H1 (cell line): ENCODE measurements around the gene SCN8A. TPM values are rescaled to one million over a fixed set of nuclear protein-coding genes. Genes with fewer than 3 reads are reported as not detected.

Experiments used
- CTCF ChIA-PET: fragments of 300-600 bp; sonication (Branson Sonifier 250); formaldehyde crosslinking; loops from one replicate; lab custom pipeline; 2021; ENCODE audit not compliant: partially characterized antibody; lab: Charles Lee
- POLR2A ChIA-PET: fragments of 300-600 bp; sonication (Branson Sonifier 250); formaldehyde crosslinking; loops from one replicate; lab custom pipeline; 2021; ENCODE audit warnings: inconsistent platforms; ENCODE audit not compliant: partially characterized antibody; lab: Charles Lee
- DNase-seq, 2 experiments: peaks; one replicate each; pipeline versions ENCODE4 v3.0.0 to v3.0.0-alpha.2; 2010 to 2022; ENCODE audit warnings: low spot score in 2 of 2, low read depth in 1 of 2, mixed read lengths in 1 of 2
- FAIRE-seq: peaks from 2 replicates; lab custom pipeline; 2011; peaks lifted over from hg19 to GRCh38; lab: Jason Lieb, UNC
- H2AFZ ChIP-seq: 2 replicates; pipeline ENCODE4 v1.8.1; 2012; ENCODE audit warnings: low read length, inconsistent platforms
- H2AK5ac ChIP-seq: 2 replicates; pipeline ENCODE4 v1.6.1; 2013; ENCODE audit warnings: low read depth, low read length
- H2BK120ac ChIP-seq: replicated peaks from 2 replicates; pipeline ENCODE3; 2013; ENCODE audit warnings: low read depth, low read length, inconsistent platforms
- H2BK12ac ChIP-seq: 2 replicates; pipeline ENCODE4 v1.6.1; 2013; ENCODE audit warnings: low read depth, low read length
- H2BK15ac ChIP-seq: 2 replicates; pipeline ENCODE4 v1.6.1; 2013; ENCODE audit warnings: low read length
- H2BK20ac ChIP-seq: 2 replicates; pipeline ENCODE4 v1.6.1; 2013; ENCODE audit warnings: low read length
- H2BK5ac ChIP-seq: 2 replicates; pipeline ENCODE4 v1.6.1; 2013; ENCODE audit warnings: low read depth, low read length
- H3K14ac ChIP-seq: 2 replicates; pipeline ENCODE4 v1.6.1; 2013; ENCODE audit warnings: inconsistent platforms; ENCODE audit not compliant: insufficient read length
- H3K18ac ChIP-seq: 2 replicates; pipeline ENCODE4 v1.6.1; 2013; ENCODE audit warnings: low read length; ENCODE audit errors: extremely low read depth
- H3K23ac ChIP-seq: 2 replicates; pipeline ENCODE4 v1.6.1; 2013; ENCODE audit warnings: inconsistent platforms; ENCODE audit not compliant: insufficient read length
- H3K23me2 ChIP-seq: 2 replicates; pipeline ENCODE4 v1.6.1; 2013; ENCODE audit warnings: low read depth, low read length
- H3K27ac ChIP-seq: 2 replicates; pipeline ENCODE4 v1.6.1; 2011; ENCODE audit warnings: low read depth, low read length, inconsistent platforms
- H3K27me3 ChIP-seq, 4 experiments: replicated peaks in 1 of 4; 1 replicate in 1 of 4; 2 replicates in 3 of 4; pipeline versions ENCODE4 v1.6.1 to v1.8.1; 2011 to 2013; ENCODE audit warnings: low read length in 3 of 4, mild to moderate bottlenecking in 3 of 4, inconsistent platforms in 2 of 4, mixed read lengths in 2 of 4, moderate library complexity in 1 of 4; ENCODE audit not compliant: control insufficient read depth in 3 of 4, insufficient read depth in 3 of 4; ENCODE audit errors: extremely low read depth in 1 of 4
- H3K36me3 ChIP-seq, 4 experiments: 2 replicates each; pipeline versions ENCODE4 v1.6.1 to v1.8.1; 2011 to 2013; ENCODE audit warnings: mild to moderate bottlenecking in 4 of 4, low read length in 3 of 4, moderate library complexity in 2 of 4, control low read depth in 1 of 4, inconsistent platforms in 1 of 4; ENCODE audit not compliant: insufficient read depth in 4 of 4, control insufficient read depth in 2 of 4
- H3K4ac ChIP-seq: replicated peaks from 2 replicates; pipeline ENCODE3; 2013; ENCODE audit warnings: low read length, low read depth, mixed read lengths, inconsistent platforms; ENCODE audit not compliant: insufficient read length
- H3K4me1 ChIP-seq, 4 experiments: replicated peaks in 1 of 4; 1 replicate in 1 of 4; 2 replicates in 3 of 4; pipeline versions ENCODE4 v1.6.1 to v1.8.1; 2011 to 2013; ENCODE audit warnings: low read length in 3 of 4, inconsistent platforms in 2 of 4, mixed read lengths in 1 of 4; ENCODE audit not compliant: insufficient read depth in 4 of 4, control insufficient read depth in 3 of 4
- H3K4me2 ChIP-seq, 2 experiments: 2 replicates each; pipeline versions ENCODE4 v1.6.1 to v1.8.1; 2011 to 2013; ENCODE audit warnings: low read depth in 2 of 2, low read length in 2 of 2, control low read depth in 1 of 2, inconsistent platforms in 1 of 2, mild to moderate bottlenecking in 1 of 2; ENCODE audit not compliant: insufficient read depth in 1 of 2
- H3K4me3 ChIP-seq, 4 experiments: fragments of 200-600, 300-600 bp in 1 of 4; sonication (generic), shearing (Covaris generic), sonication (Bioruptor Twin) in 1 of 4; 2 replicates each; pipeline versions ENCODE4 v1.5.1 to v1.8.1; 2011 to 2016; ENCODE audit warnings: low read length in 4 of 4, low read depth in 3 of 4, control low read depth in 2 of 4, inconsistent platforms in 2 of 4, mild to moderate bottlenecking in 2 of 4, mixed read lengths in 1 of 4, moderate library complexity in 1 of 4; ENCODE audit not compliant: insufficient read depth in 2 of 4; ENCODE audit errors: extremely low read depth in 1 of 4
- H3K56ac ChIP-seq: replicated peaks from 2 replicates; pipeline ENCODE3; 2013; ENCODE audit warnings: low read depth, mild to moderate bottlenecking, mixed read lengths, low read length, inconsistent platforms; ENCODE audit not compliant: insufficient read length
- H3K79me1 ChIP-seq: 2 replicates; pipeline ENCODE4 v1.6.1; 2013; ENCODE audit warnings: low read depth, low read length, control low read depth
- H3K79me2 ChIP-seq, 2 experiments: 2 replicates each; pipeline versions ENCODE4 v1.6.1 to v1.8.1; 2012 to 2013; ENCODE audit warnings: low read length in 2 of 2, mild to moderate bottlenecking in 2 of 2, inconsistent platforms in 1 of 2; ENCODE audit not compliant: insufficient read depth in 2 of 2, control insufficient read depth in 1 of 2
- H3K9ac ChIP-seq, 4 experiments: replicated peaks in 1 of 4; 1 replicate in 1 of 4; 2 replicates in 3 of 4; pipeline versions ENCODE4 v1.6.1 to v1.8.1; 2011 to 2013; ENCODE audit warnings: low read depth in 3 of 4, low read length in 3 of 4, control low read depth in 2 of 4, mild to moderate bottlenecking in 2 of 4, moderate library complexity in 2 of 4, inconsistent platforms in 1 of 4; ENCODE audit errors: extremely low read depth in 1 of 4
- H3K9me3 ChIP-seq, 2 experiments: 2 replicates each; pipeline versions ENCODE4 v1.6.1 to v1.8.1; 2012 to 2013; ENCODE audit warnings: mild to moderate bottlenecking in 2 of 2, moderate library complexity in 2 of 2, control low read depth in 1 of 2, inconsistent platforms in 1 of 2, low read depth in 1 of 2, low read length in 1 of 2, mixed read lengths in 1 of 2; ENCODE audit not compliant: insufficient read depth in 2 of 2
- H4K20me1 ChIP-seq, 2 experiments: replicated peaks in 1 of 2; 2 replicates each; pipeline versions ENCODE3 to v1.8.1; 2011 to 2013; ENCODE audit warnings: inconsistent platforms in 2 of 2, low read length in 2 of 2, mild to moderate bottlenecking in 1 of 2; ENCODE audit not compliant: insufficient read depth in 2 of 2, control insufficient read depth in 1 of 2
- H4K5ac ChIP-seq: 2 replicates; pipeline ENCODE4 v1.6.1; 2013; ENCODE audit warnings: low read length, low read depth, mixed read lengths, inconsistent platforms; ENCODE audit not compliant: insufficient read length
- H4K8ac ChIP-seq: 2 replicates; pipeline ENCODE4 v1.8.0; 2013; ENCODE audit warnings: mild to moderate bottlenecking, moderate library complexity, low read length, inconsistent platforms; ENCODE audit not compliant: insufficient read depth; ENCODE audit errors: extremely low read depth
- H4K91ac ChIP-seq: replicated peaks from 2 replicates; pipeline ENCODE3; 2013; ENCODE audit warnings: low read length, mixed read lengths, inconsistent platforms; ENCODE audit not compliant: insufficient read length
- CEBPB ChIP-seq: IDR thresholded peaks from 2 replicates; pipeline ENCODE4 v1.6.1; 2012; ENCODE audit warnings: low read depth, low read length
- CTBP2 ChIP-seq: IDR thresholded peaks from 2 replicates; pipeline ENCODE4 v1.7.0; 2011; ENCODE audit warnings: borderline replicate concordance, mild to moderate bottlenecking, moderate library complexity, mixed read lengths, low read length; ENCODE audit not compliant: insufficient read depth, insufficient read length
- EZH2 ChIP-seq: fragments of 200-600 bp; sonication (generic); IDR thresholded peaks from 2 replicates; pipeline ENCODE4 v1.7.1; 2012; ENCODE audit warnings: low read depth, mild to moderate bottlenecking, moderate library complexity, low read length, inconsistent platforms; ENCODE audit not compliant: severe bottlenecking
- MAFK ChIP-seq: IDR thresholded peaks from 2 replicates; pipeline ENCODE4 v1.6.1; 2012; ENCODE audit warnings: low read depth, mild to moderate bottlenecking, improper control_type of control experiment, low read length
- NANOG ChIP-seq: IDR thresholded peaks from 2 replicates; pipeline ENCODE4 v1.6.1; 2011; ENCODE audit warnings: low read length, low read depth, mild to moderate bottlenecking, inconsistent platforms; ENCODE audit not compliant: insufficient read depth, poor library complexity, severe bottlenecking
- NRF1 ChIP-seq: IDR thresholded peaks from 2 replicates; pipeline ENCODE4 v1.6.1; 2011; ENCODE audit warnings: mild to moderate bottlenecking, low read depth, low read length, improper control_type of control experiment
- POLR2A ChIP-seq, 2 experiments: IDR thresholded peaks; 1 replicate in 1 of 2; 2 replicates in 1 of 2; pipeline ENCODE4 v1.6.1; 2011; ENCODE audit warnings: low read depth in 2 of 2, low read length in 2 of 2, mild to moderate bottlenecking in 2 of 2; ENCODE audit errors: control extremely low read depth in 1 of 2
- POLR2AphosphoS5 ChIP-seq: IDR thresholded peaks from 2 replicates; pipeline ENCODE4 v1.6.1; 2011; ENCODE audit warnings: low read depth, low read length
- RXRA ChIP-seq: IDR thresholded peaks from 2 replicates; pipeline ENCODE4 v1.6.1; 2011; ENCODE audit warnings: low read depth, mild to moderate bottlenecking, low read length, moderate library complexity; ENCODE audit not compliant: insufficient read depth
- SIN3A ChIP-seq, 2 experiments: IDR thresholded peaks in 1 of 2; conservative IDR thresholded peaks in 1 of 2; 2 replicates each; pipeline ENCODE4 v1.6.1; 2011 to 2012; ENCODE audit warnings: low read length in 2 of 2, improper control_type of control experiment in 1 of 2, low read depth in 1 of 2, mild to moderate bottlenecking in 1 of 2
- SIX5 ChIP-seq: IDR thresholded peaks from 2 replicates; pipeline ENCODE4 v1.6.1; 2011; ENCODE audit warnings: mild to moderate bottlenecking, low read depth, low read length
- SP2 ChIP-seq: IDR thresholded peaks from 2 replicates; pipeline ENCODE4 v1.6.1; 2012; ENCODE audit warnings: mild to moderate bottlenecking, low read length, inconsistent platforms
- TAF7 ChIP-seq: optimal IDR thresholded peaks from 2 replicates; pipeline ENCODE3; 2011; ENCODE audit warnings: low read depth, mild to moderate bottlenecking, inconsistent platforms, low read length, moderate library complexity, borderline replicate concordance
- TCF12 ChIP-seq: IDR thresholded peaks from 2 replicates; pipeline ENCODE4 v1.6.1; 2011; ENCODE audit warnings: low read depth, mild to moderate bottlenecking, low read length
- YY1 ChIP-seq: IDR thresholded peaks from 2 replicates; pipeline ENCODE4 v1.6.1; 2011; ENCODE audit warnings: low read depth, mild to moderate bottlenecking, low read length
- WGBS, 2 experiments: shearing (Covaris generic) in 1 of 2; methylation state at CpG; one replicate each; pipeline versions ENCODE4 v1.1.6 to v1.1.7; 2013 to 2015; ENCODE audit warnings: low lambda C conversion rate in 2 of 2, mixed read lengths in 2 of 2, inconsistent platforms in 1 of 2, low coverage in 1 of 2, missing lambda C conversion rate in 1 of 2; ENCODE audit not compliant: insufficient replicate concordance in 2 of 2, insufficient coverage in 1 of 2, insufficient read length in 1 of 2; ENCODE audit errors: extremely low coverage in 1 of 2, missing lambda C conversion rate in 1 of 2; 5-methylcytosine and 5-hydroxymethylcytosine counted together
- polyA plus RNA-seq, 7 experiments: library from polyadenylated mRNA; depleted of rRNA in 3 of 7; stranded (reverse) in 5 of 7; unstranded in 2 of 7; fragments of >200 nt in 5 of 7; fragments of 200-250 nt in 2 of 7; gene quantifications; 1 replicate in 5 of 7; 2 replicates in 1 of 7; 4 replicates in 1 of 7; pipeline versions ENCODE4 v1.2.1 to v1.2.3, GENCODE V29; 2011 to 2013; ENCODE audit warnings: missing spikeins in 2 of 7, mixed read lengths in 2 of 7
- total RNA-seq: library from RNA; stranded (reverse); fragmentation: NEBNext Ultra II Directional; extraction: Animal tissue kit (Norgen Biotek cat#: 25700); gene quantifications from 2 replicates; pipeline ENCODE4 v1.2.1, GENCODE V29; 2021

Gene SCN8A
- total and polyA plus RNA-seq, 2 of the 8 experiments (the other 6 are each of a cell fraction or from before 2014, with no cell fraction given): 6.3 to 10.7 TPM

DNA sequence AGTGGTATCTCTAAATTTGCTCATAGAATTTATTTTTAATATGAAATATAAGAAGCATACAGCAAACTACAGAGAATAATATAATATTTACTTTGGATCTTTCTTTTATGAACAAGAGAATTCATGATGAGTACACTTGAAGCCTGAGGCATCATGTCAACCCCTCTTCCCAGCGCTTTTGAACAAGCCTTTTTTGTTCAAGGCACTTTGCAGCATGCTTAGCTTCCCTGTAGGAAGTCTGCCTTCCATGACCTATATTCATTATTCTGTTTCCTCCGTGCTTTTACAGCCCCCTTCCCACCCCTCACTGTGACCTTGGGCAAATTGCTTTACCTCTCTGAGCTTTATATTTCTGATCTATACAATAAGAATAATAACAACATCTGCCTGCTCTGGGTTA, 41.6 kb downstream of the SCN8A start:
- Histone ChIP-seq H2BK20ac (no peak overlapping the region), H4K20me1 (peaks cover 0 to 3% of the 10 kb centered on the region in 2 experiments), H3K9ac (no peak overlapping the region), H3K27me3 (peaks cover 0 to 1% (median 0%) of the 10 kb centered on the region in 4 experiments; a peak in 1 of 7 replicates), H2BK12ac (no peak overlapping the region), H3K56ac (no peak overlapping the region), H3K79me1 (peaks cover 2% of the 10 kb centered on the region; the same call in 1 of the 2 replicates), H4K8ac (no peak overlapping the region), H3K4me3 (no peak overlapping the region), H3K23me2 (no peaks in the 10 kb centered on the region), H3K18ac (no peak overlapping the region), H2BK15ac (no peak overlapping the region), H3K4me2 (no peak overlapping the region), H4K5ac (no peak overlapping the region), H3K4me1 (peaks cover 0 to 9% (median 0%) of the 10 kb centered on the region in 4 experiments; a peak in 3 of 7 replicates), H3K79me2 (peaks cover 0 to 64% of the 10 kb centered on the region in 2 experiments; a peak in 2 of 4 replicates), H3K36me3 (no peaks in the 10 kb centered on the region; a peak in 1 of 8 replicates), H3K27ac (no peak overlapping the region), H4K91ac (no peak overlapping the region), H2BK120ac (no peak overlapping the region), H3K23ac (no peak overlapping the region), H2BK5ac (no peak overlapping the region), H3K9me3 (peaks cover 0 to 4% of the 10 kb centered on the region in 2 experiments; a peak in 2 of 4 replicates), H3K14ac (no peak overlapping the region), H2AFZ (no peak overlapping the region), H3K4ac (no peak overlapping the region), H2AK5ac (no peak overlapping the region)
- ChIA-PET CTCF (no interaction called here), POLR2A (no interaction called here)
- FAIRE-seq: no peak
- DNase-seq: no peak
- 59% methylated on average over 2 of the region's 2 CpGs; no CpG with 5 or more reads in 1 of the 2 experiments for WGBS, 2 experiments
- TF ChIP-seq CTBP2: no peak
- TF ChIP-seq RXRA: no peak
- no peak for TF ChIP-seq SIX5
- no peak for TF ChIP-seq YY1
- TF ChIP-seq SIN3A (conservative IDR thresholded peaks at IDR 0.05 in 1 of 2, IDR thresholded peaks at IDR 0.05 in 1 of 2; ENCODE audit: low read depth in 1 of 2, low read length in 2 of 2): no peak
- TF ChIP-seq SP2: no peak
- no peak for TF ChIP-seq POLR2AphosphoS5
- TF ChIP-seq MAFK: no peak
- TF ChIP-seq CEBPB: no peak
- no peak for TF ChIP-seq POLR2A (IDR thresholded peaks at IDR 0.05; ENCODE audit: control extremely low read depth in 1 of 2, low read depth in 2 of 2, low read length in 2 of 2)
- TF ChIP-seq NANOG: no peak
- no peak for TF ChIP-seq TCF12
- no peak for TF ChIP-seq EZH2
- TF ChIP-seq NRF1: no peak
- TF ChIP-seq TAF7: no peak
